NCI-H1092 (cell line): ENCODE data around the gene DYSF.

Source experiments
- DNase-seq: peaks from one replicate; lab custom pipeline; 2025; lab: John Stamatoyannopoulos, UW

DYSF gene

GRCh38 chr2:71615767-71616730 is 162.7 kb downstream of the DYSF start:
- no peak for DNase-seq

- no peak for DNase-seq
These were observed 163.9 kb downstream of the DYSF start for GRCh38 chr2:71617266-71617665.

GRCh38 chr2:71618327-71619113 is 165.2 kb downstream of the DYSF start:
- DNase-seq: no peak

GRCh38 chr2:71619230-71619741 is 165.9 kb downstream of the DYSF start:
- DNase-seq: no peak

GRCh38 chr2:71620116-71620515 is 166.8 kb downstream of the DYSF start:
- DNase-seq: no peak

GRCh38 chr2:71620851-71621251 is 167.5 kb downstream of the DYSF start:
- no peak for DNase-seq

- DNase-seq: no peak
These were observed 175.9 kb downstream of the DYSF start for GRCh38 chr2:71629273-71629672.

- DNase-seq: no peak
These were observed 176.6 kb downstream of the DYSF start for GRCh38 chr2:71629771-71630453.

GRCh38 chr2:71630454-71631328 is 177.3 kb downstream of the DYSF start:
- DNase-seq: no peak

- DNase-seq: no peak
These were observed 178.1 kb downstream of the DYSF start for GRCh38 chr2:71631411-71631931.

GRCh38 chr2:71633086-71633485 is 179.7 kb downstream of the DYSF start:
- no peak for DNase-seq

GRCh38 chr2:71634567-71634966 is 181.2 kb downstream of the DYSF start:
- DNase-seq: no peak

GRCh38 chr2:71635798-71636197 is 182.4 kb downstream of the DYSF start:
- no peak for DNase-seq

GRCh38 chr2:71637168-71637567 is 183.8 kb downstream of the DYSF start:
- no peak for DNase-seq

GRCh38 chr2:71637736-71638135 is 184.4 kb downstream of the DYSF start:
- DNase-seq: no peak

- no peak for DNase-seq
These were observed 186.4 kb downstream of the DYSF start for GRCh38 chr2:71639735-71640134.

- no peak for DNase-seq
These were observed 187.1 kb downstream of the DYSF start for GRCh38 chr2:71640489-71640888.

- no peak for DNase-seq
These were observed 190.5 kb downstream of the DYSF start for GRCh38 chr2:71643674-71644357.

- no peak for DNase-seq
These were observed 192.7 kb downstream of the DYSF start for GRCh38 chr2:71646028-71646427.

- DNase-seq: no peak
These were observed 194.0 kb downstream of the DYSF start for GRCh38 chr2:71647356-71647755.
